GM12864 (cell line): ENCODE data around the gene DCXR.
A peak's percentile ranks its signal among the peaks of the same experiment; 100 is the strongest.
"Not testable (repeated sequence)": the region's sequence is repeated elsewhere in the genome, so short reads cannot be mapped to it uniquely, and the experiment has no call there.

Experiments used
- DNase-seq: peaks from one replicate; pipeline ENCODE4 v3.0.0-alpha.2; 2011; ENCODE audit warnings: low read depth
- H3K4me3 ChIP-seq: 2 replicates; pipeline ENCODE4 v1.5.1; 2011; ENCODE audit warnings: mild to moderate bottlenecking, low read depth, low read length, control low read depth
- TF ChIP-seq, protein P1 (sequence below): IDR thresholded peaks from 2 replicates; pipeline ENCODE4 v1.5.1; 2011; ENCODE audit warnings: low read depth, mild to moderate bottlenecking, moderate library complexity, low read length, control low read depth, inconsistent platforms; ENCODE audit errors: missing control alignments

DCXR gene

DNA sequence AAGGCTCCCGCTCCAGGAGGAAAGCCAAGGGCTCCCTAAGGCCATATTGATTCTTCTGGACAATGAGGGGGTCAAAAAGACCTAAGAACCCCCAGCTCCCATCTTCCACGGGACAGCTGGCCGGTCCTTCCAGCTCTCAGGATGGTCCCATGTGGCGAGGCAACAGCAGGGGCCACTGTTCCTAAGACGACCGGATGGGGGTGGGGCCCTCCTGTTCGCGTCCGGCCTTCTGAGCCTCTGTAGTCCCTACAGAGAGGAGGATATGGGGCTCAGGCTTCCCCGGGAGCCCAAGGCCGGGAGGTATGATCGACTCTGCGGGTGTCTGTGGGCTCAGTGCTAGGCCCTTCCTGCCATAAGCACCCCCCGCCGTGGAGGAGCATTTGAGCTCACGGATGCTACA, 6.0 kb upstream of the DCXR start:
- no peak overlapping the region for H3K4me3 ChIP-seq
- TF ChIP-seq, protein P1, sequence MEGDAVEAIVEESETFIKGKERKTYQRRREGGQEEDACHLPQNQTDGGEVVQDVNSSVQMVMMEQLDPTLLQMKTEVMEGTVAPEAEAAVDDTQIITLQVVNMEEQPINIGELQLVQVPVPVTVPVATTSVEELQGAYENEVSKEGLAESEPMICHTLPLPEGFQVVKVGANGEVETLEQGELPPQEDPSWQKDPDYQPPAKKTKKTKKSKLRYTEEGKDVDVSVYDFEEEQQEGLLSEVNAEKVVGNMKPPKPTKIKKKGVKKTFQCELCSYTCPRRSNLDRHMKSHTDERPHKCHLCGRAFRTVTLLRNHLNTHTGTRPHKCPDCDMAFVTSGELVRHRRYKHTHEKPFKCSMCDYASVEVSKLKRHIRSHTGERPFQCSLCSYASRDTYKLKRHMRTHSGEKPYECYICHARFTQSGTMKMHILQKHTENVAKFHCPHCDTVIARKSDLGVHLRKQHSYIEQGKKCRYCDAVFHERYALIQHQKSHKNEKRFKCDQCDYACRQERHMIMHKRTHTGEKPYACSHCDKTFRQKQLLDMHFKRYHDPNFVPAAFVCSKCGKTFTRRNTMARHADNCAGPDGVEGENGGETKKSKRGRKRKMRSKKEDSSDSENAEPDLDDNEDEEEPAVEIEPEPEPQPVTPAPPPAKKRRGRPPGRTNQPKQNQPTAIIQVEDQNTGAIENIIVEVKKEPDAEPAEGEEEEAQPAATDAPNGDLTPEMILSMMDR, result no peak
- DNase-seq, result no peak

DNA sequence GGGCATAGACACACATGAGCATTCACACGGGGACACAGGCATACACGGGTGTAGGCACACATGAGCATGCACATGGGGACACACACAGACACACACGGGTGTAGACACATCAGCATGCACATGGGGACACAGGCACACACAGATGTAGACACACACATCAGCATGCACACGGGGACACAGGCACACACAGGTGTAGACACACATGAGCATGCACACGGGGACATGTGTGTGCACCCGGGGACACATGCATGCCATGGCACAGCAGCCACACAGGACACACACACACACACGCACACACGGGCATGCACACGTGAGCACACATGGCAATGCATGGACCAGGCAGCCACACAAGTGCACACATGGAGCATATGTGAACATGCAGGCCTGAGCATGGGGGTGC, 5.2 kb upstream of the DCXR start:
- TF ChIP-seq, protein P1, result no peak
- no peak overlapping the region for H3K4me3 ChIP-seq
- no peak for DNase-seq

DNA sequence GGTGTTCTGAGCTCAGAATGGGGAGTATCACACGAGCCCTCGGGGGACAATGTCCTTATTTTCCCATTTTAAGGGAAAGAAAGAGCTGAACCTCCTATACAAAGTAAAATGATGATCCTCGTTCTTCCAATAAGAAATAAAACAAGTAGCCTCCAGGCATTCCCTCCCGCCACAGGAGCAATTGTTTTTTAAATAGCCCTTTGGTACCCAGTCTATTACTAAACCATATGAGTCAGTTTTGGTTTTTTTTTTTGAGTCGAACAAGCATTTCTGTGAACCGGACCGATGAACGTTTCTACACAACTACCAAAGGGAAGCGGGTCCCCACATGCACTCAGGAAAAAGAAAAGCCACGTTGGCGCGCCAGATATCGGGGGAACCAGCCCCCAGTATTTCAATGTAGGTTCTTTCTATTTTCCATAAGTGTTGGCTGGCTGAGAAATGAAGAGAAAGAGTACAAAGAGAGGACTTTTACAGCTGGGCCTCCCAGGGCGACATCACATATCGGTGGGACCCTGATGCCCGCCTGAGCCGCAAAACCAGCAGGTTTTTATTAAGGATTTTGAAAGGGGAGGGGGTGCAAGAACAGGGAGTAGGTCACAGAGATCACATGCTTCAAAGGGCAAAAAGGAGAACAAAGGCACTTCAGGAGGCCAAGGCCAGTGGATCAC, 3.8 kb upstream of the DCXR start:
- no peak for DNase-seq
- TF ChIP-seq, protein P1, result no peak
- H3K4me3 ChIP-seq, result no peak overlapping the region

DNA sequence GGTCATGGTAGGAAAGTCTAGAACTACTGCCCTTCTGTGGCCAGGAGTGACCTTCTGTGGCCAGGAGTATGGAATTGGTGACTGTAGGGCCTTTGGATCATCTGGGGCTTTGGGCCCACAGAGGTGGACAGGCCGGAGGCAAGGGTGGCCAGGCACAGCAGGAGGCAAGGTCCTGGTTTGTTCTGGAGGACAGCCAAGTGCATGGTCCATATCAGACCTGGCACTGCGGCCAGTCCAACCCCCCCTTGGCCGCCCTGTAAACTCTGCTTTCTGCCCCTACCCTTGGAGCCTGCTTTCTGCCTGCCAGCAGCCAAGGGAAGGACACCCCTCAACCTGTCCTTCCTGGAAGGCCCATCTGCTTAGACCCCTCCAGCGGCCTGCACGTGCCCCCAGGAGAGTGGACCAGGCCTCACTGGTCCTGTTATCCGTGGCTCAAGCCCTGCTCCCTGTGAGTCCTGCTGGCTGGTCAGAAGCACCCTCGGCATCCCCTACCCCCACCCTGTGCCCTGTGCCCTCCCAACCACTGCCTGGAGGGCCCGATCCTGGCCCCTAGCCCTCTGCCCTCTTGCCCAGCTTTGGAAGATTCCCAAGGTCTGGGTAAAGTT, 2.3 kb upstream of the DCXR start:
- no peak overlapping the region for H3K4me3 ChIP-seq
- TF ChIP-seq, protein P1, result no peak
- no peak for DNase-seq

DNA sequence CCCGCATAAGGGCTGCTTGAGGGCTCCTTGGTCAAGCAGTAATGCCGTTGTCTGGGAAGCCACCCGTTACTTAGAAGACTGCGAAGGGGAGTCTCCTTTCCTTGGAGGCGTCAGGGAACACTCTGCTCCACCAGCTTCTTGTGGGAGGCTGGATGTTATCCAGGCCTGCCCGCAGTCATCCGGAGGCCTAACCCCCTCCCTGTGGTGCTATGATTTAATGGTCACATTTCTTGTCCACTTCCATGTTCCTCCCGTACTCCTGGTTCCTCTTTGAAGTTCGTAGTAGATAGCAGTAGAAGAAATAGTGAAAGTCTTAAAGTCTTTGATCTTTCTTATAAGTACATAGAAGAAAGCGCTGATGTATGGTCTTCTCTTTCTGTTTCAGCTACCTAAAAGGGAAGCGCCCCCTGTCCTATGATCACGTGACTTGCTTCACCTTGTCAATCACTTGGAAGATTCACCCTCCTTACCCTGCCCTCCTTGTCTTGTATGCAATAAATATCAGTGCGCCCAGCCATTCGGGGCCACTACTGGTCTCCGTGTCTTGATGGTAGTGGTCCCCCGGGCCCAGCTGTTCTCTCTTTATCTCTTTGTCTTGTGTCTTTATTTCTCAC, 1.4 kb upstream of the DCXR start:
- not testable (repeated sequence) for H3K4me3 ChIP-seq, DNase-seq

DNA sequence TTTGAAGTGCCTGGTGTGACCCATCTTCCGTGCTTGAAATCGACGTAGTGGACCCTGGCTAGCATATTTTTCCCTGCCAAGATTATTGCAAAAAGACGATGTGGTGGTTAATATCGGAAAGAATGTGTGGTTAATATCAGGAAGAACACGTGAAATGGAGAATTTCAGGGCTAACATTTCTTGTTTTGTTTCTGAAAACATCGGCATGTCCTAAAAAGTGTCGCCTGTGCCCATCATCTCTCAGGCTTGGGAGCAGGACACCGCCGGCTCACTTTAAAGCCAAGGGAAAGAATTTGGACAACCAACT, 345 bp upstream of the DCXR start:
- TF ChIP-seq, protein P1, result no peak
- DNase-seq, result no peak
- H3K4me3 ChIP-seq, result peak overlapping the region; percentile 16

DNA sequence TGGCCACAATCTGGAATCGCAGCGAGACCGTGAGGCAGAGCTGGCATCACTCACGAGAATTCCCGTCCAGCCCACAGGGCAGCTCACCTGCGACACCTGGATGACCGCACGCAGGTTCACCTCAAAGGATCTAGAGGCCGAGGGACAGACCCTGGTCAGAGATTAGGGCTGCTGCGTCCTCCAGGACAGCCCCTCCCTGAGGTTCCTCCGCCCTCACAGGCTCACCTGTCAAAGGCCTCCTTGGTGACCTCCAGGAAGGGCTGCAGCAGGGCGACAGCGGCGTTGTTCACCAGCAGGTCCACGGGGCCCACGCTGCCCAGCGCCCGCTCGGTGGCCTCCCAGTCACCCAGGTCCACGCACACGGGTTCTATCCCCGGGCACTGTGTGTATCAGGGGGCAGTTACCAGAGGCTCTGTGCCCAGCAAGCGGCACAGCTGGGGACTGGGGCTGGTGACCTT, 834 bp downstream of the DCXR start:
- TF ChIP-seq, protein P1, result no peak
- DNase-seq, result no peak
- H3K4me3 ChIP-seq, result peak overlapping the region; percentile 51
